Choroid plexus epithelial cell (primary cell): ENCODE measurements around the gene PAPSS1.
"Not testable (repeated sequence)": the region's sequence is repeated elsewhere in the genome, so short reads cannot be mapped to it uniquely, and the experiment has no call there.

Experiments
- DNase-seq: peaks from one replicate; pipeline ENCODE4 v3.0.0-alpha.2; 2010; ENCODE audit warnings: low read depth
- H3K4me3 ChIP-seq: 2 replicates; pipeline ENCODE4 v1.5.1; 2011; ENCODE audit warnings: low read depth, mild to moderate bottlenecking, control low read depth, low read length, moderate library complexity
- TF ChIP-seq, protein P1 (sequence below): conservative IDR thresholded peaks from 2 replicates; pipeline ENCODE4 v1.5.1; 2011; ENCODE audit warnings: low read depth, mild to moderate bottlenecking, control low read depth, inconsistent platforms, low read length, moderate library complexity

The PAPSS1 gene

DNA sequence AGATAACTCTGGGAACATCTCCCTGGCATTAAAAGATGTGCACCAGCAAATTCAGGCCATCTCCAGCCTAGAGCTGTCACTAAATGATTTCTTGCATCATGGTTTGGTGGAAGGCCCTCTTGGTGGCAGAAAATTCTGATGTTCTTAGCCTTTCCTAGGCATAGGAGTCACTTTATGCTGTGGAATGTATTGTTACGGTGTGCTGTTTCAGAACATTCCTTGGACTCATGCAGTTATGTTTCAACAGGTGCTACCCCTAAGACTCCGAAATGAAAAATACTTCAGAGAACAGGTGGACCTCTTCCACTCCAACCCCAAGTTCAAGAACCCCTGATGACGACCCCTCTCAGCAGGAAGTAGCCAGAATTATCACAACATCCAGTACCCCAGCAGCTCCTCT, 20.3 kb upstream of the PAPSS1 start:
- peak; percentile 69 for DNase-seq
- no peak overlapping the region for H3K4me3 ChIP-seq
- TF ChIP-seq, protein P1, sequence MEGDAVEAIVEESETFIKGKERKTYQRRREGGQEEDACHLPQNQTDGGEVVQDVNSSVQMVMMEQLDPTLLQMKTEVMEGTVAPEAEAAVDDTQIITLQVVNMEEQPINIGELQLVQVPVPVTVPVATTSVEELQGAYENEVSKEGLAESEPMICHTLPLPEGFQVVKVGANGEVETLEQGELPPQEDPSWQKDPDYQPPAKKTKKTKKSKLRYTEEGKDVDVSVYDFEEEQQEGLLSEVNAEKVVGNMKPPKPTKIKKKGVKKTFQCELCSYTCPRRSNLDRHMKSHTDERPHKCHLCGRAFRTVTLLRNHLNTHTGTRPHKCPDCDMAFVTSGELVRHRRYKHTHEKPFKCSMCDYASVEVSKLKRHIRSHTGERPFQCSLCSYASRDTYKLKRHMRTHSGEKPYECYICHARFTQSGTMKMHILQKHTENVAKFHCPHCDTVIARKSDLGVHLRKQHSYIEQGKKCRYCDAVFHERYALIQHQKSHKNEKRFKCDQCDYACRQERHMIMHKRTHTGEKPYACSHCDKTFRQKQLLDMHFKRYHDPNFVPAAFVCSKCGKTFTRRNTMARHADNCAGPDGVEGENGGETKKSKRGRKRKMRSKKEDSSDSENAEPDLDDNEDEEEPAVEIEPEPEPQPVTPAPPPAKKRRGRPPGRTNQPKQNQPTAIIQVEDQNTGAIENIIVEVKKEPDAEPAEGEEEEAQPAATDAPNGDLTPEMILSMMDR, result peak; percentile 55

DNA sequence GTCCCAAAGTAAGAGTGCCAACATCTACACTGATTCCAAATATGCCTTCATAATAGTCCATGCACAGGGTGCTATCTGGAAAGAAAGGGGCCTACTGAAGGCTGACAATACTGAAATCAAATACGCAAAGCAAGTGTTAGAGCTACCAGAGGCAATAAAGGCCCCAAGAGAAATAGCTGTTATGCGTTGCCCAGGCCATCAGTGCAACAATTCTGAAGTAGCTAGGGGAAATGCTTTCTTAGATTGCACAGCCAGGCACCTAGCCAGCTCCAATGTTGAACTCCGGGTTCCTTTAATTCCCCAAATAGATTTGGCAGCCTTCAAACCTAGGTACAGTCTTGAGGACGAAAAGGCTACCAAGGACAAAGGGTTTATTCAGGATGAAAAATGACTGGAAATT, 17.4 kb upstream of the PAPSS1 start:
- TF ChIP-seq, protein P1, result no peak
- H3K4me3 ChIP-seq, result no peak overlapping the region
- no peak for DNase-seq

DNA sequence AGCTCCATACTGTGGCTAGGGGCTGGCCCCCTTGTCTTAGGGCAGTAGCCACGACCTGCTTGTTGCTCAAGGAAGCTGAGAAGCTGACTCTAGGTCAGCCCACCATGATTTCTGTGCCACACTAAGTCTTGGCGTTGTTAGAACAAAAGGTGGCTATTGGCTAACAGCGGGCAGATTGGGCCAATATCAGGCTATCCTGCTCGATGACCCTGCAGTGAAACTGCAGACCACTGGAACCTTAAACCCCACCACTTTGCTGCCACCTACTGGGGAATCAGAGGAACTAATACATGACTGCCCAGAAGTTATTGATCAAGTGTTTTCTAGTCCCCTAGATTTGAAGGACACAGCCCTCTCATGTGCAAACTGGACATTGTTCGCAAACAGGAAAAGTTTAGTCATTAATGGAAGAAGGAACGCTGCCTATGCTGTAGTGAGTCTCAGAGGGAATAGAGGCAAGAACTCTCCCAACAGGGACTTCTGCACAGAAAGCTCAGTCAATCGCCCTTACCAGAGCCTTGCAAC, 17.0 kb upstream of the PAPSS1 start:
- H3K4me3 ChIP-seq, result no peak overlapping the region
- DNase-seq, result peak; percentile 72
- TF ChIP-seq, protein P1, result peak; percentile 86

DNA sequence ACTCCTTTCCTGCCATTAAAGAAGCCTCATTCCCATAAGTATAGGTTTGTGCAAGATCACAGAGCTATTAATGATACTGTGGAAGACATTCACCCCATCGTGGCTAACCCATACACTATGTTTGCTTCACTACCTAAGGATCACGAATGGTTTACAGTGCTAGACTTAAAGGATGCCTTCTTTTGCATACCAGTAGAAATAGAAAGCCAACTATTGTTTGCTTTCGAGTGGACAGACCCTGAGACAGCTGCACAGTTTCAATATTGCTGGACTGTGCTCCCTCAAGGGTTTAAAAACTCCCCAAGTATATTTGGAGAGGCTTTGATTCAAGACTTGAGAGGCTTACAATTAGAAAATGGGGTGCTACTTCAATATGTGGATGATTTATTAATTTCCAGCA, 16.0 kb upstream of the PAPSS1 start:
- TF ChIP-seq, protein P1, result no peak
- H3K4me3 ChIP-seq, result no peak overlapping the region
- DNase-seq, result no peak

DNA sequence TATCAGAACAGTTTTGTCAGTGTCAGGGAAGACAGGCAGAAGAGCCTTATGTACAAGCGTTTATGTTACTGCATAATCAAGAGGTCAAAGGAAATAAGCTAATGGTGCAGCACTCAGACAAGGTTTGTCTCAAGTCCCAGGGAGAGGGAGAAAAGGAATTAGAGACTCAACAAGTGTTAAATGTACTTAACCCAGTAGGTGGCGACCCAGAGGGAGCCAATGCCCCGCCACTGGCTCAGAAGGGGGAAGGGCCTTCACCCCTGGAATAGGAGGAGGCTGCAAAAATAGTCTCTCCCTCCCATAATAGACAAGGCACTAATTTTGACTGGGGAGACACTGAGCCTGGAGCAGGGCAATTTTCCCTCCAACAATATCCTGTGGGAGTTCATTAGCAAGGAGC, 14.1 kb upstream of the PAPSS1 start:
- DNase-seq, result peak; percentile 35
- TF ChIP-seq, protein P1, result peak; percentile 55
- H3K4me3 ChIP-seq, result no peak overlapping the region

DNA sequence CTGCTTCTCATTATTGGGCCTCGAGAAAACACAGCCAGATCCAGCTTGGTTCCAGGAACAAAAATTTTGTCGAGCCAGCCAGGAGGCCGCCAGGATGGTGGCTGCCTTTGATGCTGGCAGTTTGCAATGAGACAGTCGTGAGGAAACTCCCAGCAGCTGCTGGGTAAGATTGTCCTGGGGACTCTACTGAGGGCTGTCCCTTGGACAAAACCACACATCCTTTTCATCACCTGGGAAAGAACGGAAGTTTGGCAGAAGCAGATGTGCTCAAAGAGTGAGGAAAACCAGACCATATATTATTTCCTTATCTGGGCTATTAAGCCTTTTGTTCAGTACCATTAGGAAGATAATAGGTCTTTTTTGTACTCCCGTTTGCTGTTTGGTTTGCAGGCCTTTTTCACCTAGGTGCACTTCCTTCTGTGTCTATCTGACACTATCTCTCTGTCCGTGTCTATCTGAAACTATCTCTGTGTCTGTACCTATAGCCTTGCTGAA, 13.4 kb upstream of the PAPSS1 start:
- TF ChIP-seq, protein P1, result no peak
- DNase-seq, result no peak
- H3K4me3 ChIP-seq, result no peak overlapping the region

DNA sequence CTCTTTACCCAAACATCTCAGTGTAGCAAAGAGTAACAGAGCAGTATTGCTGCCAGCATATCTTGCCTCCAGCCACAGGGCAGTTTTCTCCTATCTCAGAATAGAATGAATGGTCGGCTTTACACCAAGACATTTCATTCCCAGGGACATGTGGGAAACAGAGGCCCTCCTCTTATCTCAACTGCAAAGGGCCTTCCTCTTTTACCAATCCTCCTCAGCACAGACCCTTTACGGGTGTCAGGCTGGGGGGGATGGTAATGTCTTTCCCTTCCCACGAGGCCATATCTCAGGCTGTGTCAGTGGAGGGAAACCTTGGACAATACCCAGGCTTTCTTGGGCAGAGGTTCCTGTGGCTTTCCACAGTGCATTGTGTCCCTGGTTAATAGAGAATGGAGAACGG, 9.0 kb upstream of the PAPSS1 start:
- DNase-seq, H3K4me3 ChIP-seq: not testable (repeated sequence)

DNA sequence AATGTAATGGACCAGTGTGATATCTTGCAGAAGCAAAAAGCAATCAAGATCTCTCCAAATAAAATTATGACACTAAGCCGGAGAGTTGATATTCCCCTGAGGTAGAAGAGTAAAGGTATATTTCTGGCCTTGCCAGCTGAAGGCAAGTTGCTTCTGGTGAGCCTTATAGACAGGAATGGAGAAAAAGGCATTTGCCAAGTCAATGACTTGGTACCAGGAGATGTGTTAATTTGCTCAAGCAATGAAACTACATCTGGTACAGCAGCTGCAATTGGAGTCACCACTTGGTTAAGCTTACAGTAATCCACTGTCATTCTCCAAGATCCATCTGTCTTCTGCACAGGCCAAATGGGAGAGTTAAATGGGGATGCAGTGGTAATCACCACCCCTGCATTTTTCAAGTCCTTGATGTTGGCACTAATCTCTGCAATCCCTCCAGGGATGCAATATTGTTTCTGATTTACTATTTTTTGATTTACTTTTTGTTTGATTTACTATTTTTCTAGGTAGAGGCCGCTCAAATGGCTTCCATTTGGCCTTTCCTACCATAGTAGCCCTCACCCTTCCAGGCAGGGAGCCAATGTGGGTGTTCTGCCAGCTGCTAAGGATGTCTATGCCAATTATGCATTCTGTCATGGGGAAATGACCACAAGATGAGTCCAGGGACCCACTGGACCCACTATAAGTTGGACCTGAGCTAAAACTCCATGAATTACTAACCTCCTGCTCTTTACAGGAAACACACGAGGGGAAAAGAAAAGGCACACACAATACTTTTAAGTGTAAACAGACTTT, 6.3 kb upstream of the PAPSS1 start:
- DNase-seq, H3K4me3 ChIP-seq: not testable (repeated sequence)
